ENCODE measurements around the gene CPLANE2.

Gene CPLANE2

GRCh38 chr1:16236511-16237342 lies at the start of gene CPLANE2:
Gene CPLANE2 (minus strand): TSS chr1:16237183. CDS start chr1:16236742, 441 bp downstream.
- TF ChIP-seq CTCF (IDR thresholded peaks at IDR 0.05; ENCODE audit: borderline replicate concordance, insufficient read depth, low read depth, low read length): no peak
- H3K4me3 ChIP-seq (ENCODE audit: low read depth, low read length): peak within 1 kb of the TSS; percentile 96

- H3K4me3 ChIP-seq (ENCODE audit: low read depth, low read length): no peak overlapping the region
- no peak for TF ChIP-seq CTCF (IDR thresholded peaks at IDR 0.05; ENCODE audit: borderline replicate concordance, insufficient read depth, low read depth, low read length)
These were observed 49.1 kb upstream of the CPLANE2 start for GRCh38 chr1:16286122-16286521.

GRCh38 chr1:16281765-16282164 lies 44.8 kb upstream of the CPLANE2 start:
- no peak overlapping the region for H3K4me3 ChIP-seq (ENCODE audit: low read depth, low read length)
- TF ChIP-seq CTCF (IDR thresholded peaks at IDR 0.05; ENCODE audit: borderline replicate concordance, insufficient read depth, low read depth, low read length): no peak

GRCh38 chr1:16279186-16279585 lies 42.2 kb upstream of the CPLANE2 start:
- TF ChIP-seq CTCF (IDR thresholded peaks at IDR 0.05; ENCODE audit: borderline replicate concordance, insufficient read depth, low read depth, low read length): no peak
- H3K4me3 ChIP-seq (ENCODE audit: low read depth, low read length): no peak overlapping the region

GRCh38 chr1:16276302-16277030 lies 39.5 kb upstream of the CPLANE2 start:
- TF ChIP-seq CTCF (IDR thresholded peaks at IDR 0.05; ENCODE audit: borderline replicate concordance, insufficient read depth, low read depth, low read length): no peak
- H3K4me3 ChIP-seq (ENCODE audit: low read depth, low read length): no peak overlapping the region

- H3K4me3 ChIP-seq (ENCODE audit: low read depth, low read length): no peak overlapping the region
- TF ChIP-seq CTCF (IDR thresholded peaks at IDR 0.05; ENCODE audit: borderline replicate concordance, insufficient read depth, low read depth, low read length): no peak
These were observed 38.6 kb upstream of the CPLANE2 start for GRCh38 chr1:16275591-16275990.
